ENCODE results near the gene SLC31A2. TPM values are rescaled to one million over a fixed set of nuclear protein-coding genes. Genes with fewer than 3 reads are reported as not detected.

Gene SLC31A2
- 7.0 to 7.9 TPM (median 7.3 TPM) in 5 replicates for total RNA-seq (2022; extraction: Qiagen RNA extraction)

GRCh38 chr9:113150670-113151611 lies at the start of gene SLC31A2:
SLC31A2 (plus strand) TSS chr9:113151007; CDS start chr9:113151075, 68 bp downstream.

Other genes starting within 250 kb of the SLC31A2 start
- 0.70 to 0.91 TPM (median 0.75 TPM) in 5 replicates for gene ZNF883, start 138.8 kb upstream of the SLC31A2 start, total RNA-seq (2022; extraction: Qiagen RNA extraction)
- gene ZFP37, start 94.3 kb upstream of the SLC31A2 start, total RNA-seq (2022; extraction: Qiagen RNA extraction), result 1.3 to 2.3 TPM (median 1.6 TPM) in 5 replicates
- gene FKBP15, start 70.3 kb downstream of the SLC31A2 start, total RNA-seq (2022; extraction: Qiagen RNA extraction), result 17.1 to 18.6 TPM (median 18.0 TPM) in 5 replicates
- gene SLC31A1, start 70.5 kb downstream of the SLC31A2 start, total RNA-seq (2022; extraction: Qiagen RNA extraction), result 19.1 to 21.7 TPM (median 20.5 TPM) in 5 replicates
- gene CDC26, start 124.6 kb downstream of the SLC31A2 start, total RNA-seq (2022; extraction: Qiagen RNA extraction), result 42.9 to 71.8 TPM (median 48.8 TPM) in 5 replicates
- gene PRPF4, start 124.7 kb downstream of the SLC31A2 start, total RNA-seq (2022; extraction: Qiagen RNA extraction), result 55.1 to 61.9 TPM (median 55.6 TPM) in 5 replicates
- gene RNF183, start 152.4 kb downstream of the SLC31A2 start, total RNA-seq (2022; extraction: Qiagen RNA extraction), result 0.15 TPM in 1 of 5 replicates, not detected in the others
- 0.95 to 1.4 TPM (median 1.1 TPM) in 5 replicates for gene WDR31, start 189.3 kb downstream of the SLC31A2 start, total RNA-seq (2022; extraction: Qiagen RNA extraction)
- gene BSPRY, start 198.5 kb downstream of the SLC31A2 start, total RNA-seq (2022; extraction: Qiagen RNA extraction), result 0.08 to 0.12 TPM (median 0.09 TPM) in 3 of 5 replicates, not detected in the others
- 21.9 to 27.5 TPM (median 25.6 TPM) in 5 replicates for gene HDHD3, start 226.0 kb downstream of the SLC31A2 start, total RNA-seq (2022; extraction: Qiagen RNA extraction)

Data from A549 treated with CORT108297 at 1 μM for 4 hours (cell line).